ENCODE data around the gene IQSEC2. TPM values are rescaled to one million over a fixed set of nuclear protein-coding genes. Genes with fewer than 3 reads are reported as not detected.

The IQSEC2 gene
- total RNA-seq, 1 experiment from 2014 or later, result 48.2 TPM

DNA sequence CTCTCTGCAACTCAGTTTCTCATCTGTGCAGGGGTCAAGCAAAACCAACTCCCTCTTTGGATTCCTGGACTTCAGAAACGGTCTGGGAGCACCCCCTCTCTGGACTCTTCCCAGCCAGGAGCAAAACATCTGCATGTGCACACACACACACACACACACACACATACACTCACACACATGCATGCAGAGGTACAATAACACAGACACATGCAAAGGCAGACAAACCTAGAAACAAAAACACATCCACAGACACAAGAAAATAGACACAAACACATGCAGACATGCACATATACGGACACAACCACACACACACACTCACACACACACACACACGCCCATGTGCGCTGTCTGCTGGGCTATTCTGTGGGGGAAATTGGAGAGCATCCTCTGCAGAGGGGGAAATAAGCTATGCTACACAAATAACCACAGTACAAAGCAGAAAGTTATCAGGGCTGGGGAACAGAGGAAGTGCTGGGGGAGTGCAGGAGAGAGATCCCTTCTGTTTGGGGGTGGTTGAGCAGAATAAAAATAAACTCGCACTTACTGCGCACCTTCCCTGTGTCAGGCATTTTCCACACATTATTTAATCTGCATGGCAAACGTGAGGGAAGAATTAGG lies 19.9 kb downstream of the IQSEC2 start:
- ATAC-seq, result no peak

DNA sequence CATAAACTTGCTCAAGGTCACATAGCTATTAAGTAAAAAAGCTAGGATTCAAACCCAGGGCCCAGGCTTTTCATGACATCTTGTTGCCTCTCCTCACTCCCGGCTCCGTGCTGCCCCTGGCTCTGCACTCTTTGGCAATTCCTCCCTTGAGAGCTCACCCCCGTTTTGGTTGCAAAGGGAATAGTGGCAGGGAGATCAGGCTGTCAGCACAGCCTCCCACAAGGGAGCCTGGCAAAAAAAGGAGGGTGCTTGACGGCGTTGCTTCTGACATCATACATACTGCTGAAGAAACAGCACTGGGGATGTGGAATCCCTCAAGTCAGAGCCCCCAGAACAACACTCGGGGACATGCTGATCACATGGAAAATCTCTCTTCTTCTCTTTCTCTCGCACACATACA lies 20.5 kb downstream of the IQSEC2 start:
- Mint-ChIP-seq H3K4me3 (no peak overlapping the region), H3K27me3 (ENCODE audit: low read depth) (no peaks in the 10 kb centered on the region), H3K9me3 (no peaks in the 10 kb centered on the region), H3K4me1 (peaks cover 25% of the 10 kb centered on the region), H3K27ac (no peak overlapping the region), H3K36me3 (no peaks in the 10 kb centered on the region)
- ChIA-PET POLR2A (no interaction called here), CTCF (no interaction called here)
- no peak for ATAC-seq
- no peak for DNase-seq (ENCODE audit: low spot score)
- TF ChIP-seq, protein P1, sequence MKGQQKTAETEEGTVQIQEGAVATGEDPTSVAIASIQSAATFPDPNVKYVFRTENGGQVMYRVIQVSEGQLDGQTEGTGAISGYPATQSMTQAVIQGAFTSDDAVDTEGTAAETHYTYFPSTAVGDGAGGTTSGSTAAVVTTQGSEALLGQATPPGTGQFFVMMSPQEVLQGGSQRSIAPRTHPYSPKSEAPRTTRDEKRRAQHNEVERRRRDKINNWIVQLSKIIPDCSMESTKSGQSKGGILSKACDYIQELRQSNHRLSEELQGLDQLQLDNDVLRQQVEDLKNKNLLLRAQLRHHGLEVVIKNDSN (CRISPR knock-in tag; IDR thresholded peaks at IDR 0.05), result no peak
- no peak for TF ChIP-seq CREB1 (CRISPR knock-in tag; IDR thresholded peaks at IDR 0.05)
- TF ChIP-seq ATF1 (CRISPR knock-in tag; IDR thresholded peaks at IDR 0.05), result no peak
- no peak for TF ChIP-seq ESRRA (CRISPR knock-in tag; IDR thresholded peaks at IDR 0.05; ENCODE audit: borderline replicate concordance)
- TF ChIP-seq, protein P2, sequence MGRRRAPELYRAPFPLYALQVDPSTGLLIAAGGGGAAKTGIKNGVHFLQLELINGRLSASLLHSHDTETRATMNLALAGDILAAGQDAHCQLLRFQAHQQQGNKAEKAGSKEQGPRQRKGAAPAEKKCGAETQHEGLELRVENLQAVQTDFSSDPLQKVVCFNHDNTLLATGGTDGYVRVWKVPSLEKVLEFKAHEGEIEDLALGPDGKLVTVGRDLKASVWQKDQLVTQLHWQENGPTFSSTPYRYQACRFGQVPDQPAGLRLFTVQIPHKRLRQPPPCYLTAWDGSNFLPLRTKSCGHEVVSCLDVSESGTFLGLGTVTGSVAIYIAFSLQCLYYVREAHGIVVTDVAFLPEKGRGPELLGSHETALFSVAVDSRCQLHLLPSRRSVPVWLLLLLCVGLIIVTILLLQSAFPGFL (CRISPR knock-in tag; IDR thresholded peaks at IDR 0.05; ENCODE audit: borderline replicate concordance), result no peak
- TF ChIP-seq, protein P3, sequence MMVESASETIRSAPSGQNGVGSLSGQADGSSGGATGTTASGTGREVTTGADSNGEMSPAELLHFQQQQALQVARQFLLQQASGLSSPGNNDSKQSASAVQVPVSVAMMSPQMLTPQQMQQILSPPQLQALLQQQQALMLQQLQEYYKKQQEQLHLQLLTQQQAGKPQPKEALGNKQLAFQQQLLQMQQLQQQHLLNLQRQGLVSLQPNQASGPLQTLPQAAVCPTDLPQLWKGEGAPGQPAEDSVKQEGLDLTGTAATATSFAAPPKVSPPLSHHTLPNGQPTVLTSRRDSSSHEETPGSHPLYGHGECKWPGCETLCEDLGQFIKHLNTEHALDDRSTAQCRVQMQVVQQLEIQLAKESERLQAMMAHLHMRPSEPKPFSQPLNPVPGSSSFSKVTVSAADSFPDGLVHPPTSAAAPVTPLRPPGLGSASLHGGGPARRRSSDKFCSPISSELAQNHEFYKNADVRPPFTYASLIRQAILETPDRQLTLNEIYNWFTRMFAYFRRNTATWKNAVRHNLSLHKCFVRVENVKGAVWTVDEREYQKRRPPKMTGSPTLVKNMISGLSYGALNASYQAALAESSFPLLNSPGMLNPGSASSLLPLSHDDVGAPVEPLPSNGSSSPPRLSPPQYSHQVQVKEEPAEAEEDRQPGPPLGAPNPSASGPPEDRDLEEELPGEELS (CRISPR knock-in tag; IDR thresholded peaks at IDR 0.05), result no peak
- TF ChIP-seq SMAD4 (CRISPR knock-in tag; IDR thresholded peaks at IDR 0.05), result no peak
- TF ChIP-seq, protein P4, sequence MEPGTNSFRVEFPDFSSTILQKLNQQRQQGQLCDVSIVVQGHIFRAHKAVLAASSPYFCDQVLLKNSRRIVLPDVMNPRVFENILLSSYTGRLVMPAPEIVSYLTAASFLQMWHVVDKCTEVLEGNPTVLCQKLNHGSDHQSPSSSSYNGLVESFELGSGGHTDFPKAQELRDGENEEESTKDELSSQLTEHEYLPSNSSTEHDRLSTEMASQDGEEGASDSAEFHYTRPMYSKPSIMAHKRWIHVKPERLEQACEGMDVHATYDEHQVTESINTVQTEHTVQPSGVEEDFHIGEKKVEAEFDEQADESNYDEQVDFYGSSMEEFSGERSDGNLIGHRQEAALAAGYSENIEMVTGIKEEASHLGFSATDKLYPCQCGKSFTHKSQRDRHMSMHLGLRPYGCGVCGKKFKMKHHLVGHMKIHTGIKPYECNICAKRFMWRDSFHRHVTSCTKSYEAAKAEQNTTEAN (CRISPR knock-in tag; IDR thresholded peaks at IDR 0.05), result no peak
- TF ChIP-seq TCF7 (CRISPR knock-in tag; IDR thresholded peaks at IDR 0.05; ENCODE audit: low read depth), result no peak
- TF ChIP-seq KAT7 (CRISPR knock-in tag; IDR thresholded peaks at IDR 0.05; ENCODE audit: borderline replicate concordance), result no peak
- TF ChIP-seq EMX1 (CRISPR knock-in tag; IDR thresholded peaks at IDR 0.05), result no peak
- no peak for TF ChIP-seq ZNF219 (CRISPR knock-in tag; IDR thresholded peaks at IDR 0.05; ENCODE audit: borderline replicate concordance)
- TF ChIP-seq, protein P5, sequence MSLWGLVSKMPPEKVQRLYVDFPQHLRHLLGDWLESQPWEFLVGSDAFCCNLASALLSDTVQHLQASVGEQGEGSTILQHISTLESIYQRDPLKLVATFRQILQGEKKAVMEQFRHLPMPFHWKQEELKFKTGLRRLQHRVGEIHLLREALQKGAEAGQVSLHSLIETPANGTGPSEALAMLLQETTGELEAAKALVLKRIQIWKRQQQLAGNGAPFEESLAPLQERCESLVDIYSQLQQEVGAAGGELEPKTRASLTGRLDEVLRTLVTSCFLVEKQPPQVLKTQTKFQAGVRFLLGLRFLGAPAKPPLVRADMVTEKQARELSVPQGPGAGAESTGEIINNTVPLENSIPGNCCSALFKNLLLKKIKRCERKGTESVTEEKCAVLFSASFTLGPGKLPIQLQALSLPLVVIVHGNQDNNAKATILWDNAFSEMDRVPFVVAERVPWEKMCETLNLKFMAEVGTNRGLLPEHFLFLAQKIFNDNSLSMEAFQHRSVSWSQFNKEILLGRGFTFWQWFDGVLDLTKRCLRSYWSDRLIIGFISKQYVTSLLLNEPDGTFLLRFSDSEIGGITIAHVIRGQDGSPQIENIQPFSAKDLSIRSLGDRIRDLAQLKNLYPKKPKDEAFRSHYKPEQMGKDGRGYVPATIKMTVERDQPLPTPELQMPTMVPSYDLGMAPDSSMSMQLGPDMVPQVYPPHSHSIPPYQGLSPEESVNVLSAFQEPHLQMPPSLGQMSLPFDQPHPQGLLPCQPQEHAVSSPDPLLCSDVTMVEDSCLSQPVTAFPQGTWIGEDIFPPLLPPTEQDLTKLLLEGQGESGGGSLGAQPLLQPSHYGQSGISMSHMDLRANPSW (CRISPR knock-in tag; conservative IDR thresholded peaks at IDR 0.05; ENCODE audit: low read depth), result no peak
- TF ChIP-seq, protein P6, sequence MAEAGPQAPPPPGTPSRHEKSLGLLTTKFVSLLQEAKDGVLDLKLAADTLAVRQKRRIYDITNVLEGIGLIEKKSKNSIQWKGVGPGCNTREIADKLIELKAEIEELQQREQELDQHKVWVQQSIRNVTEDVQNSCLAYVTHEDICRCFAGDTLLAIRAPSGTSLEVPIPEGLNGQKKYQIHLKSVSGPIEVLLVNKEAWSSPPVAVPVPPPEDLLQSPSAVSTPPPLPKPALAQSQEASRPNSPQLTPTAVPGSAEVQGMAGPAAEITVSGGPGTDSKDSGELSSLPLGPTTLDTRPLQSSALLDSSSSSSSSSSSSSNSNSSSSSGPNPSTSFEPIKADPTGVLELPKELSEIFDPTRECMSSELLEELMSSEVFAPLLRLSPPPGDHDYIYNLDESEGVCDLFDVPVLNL (CRISPR knock-in tag; IDR thresholded peaks at IDR 0.05; ENCODE audit: borderline replicate concordance, low read depth), result no peak
- TF ChIP-seq JUN (CRISPR knock-in tag; IDR thresholded peaks at IDR 0.05), result no peak

More for the DNA sequence above, 19.9 kb downstream of the IQSEC2 start:
- no peaks in the 10 kb centered on the region for H3K27me3 Mint-ChIP-seq (ENCODE audit: low read depth)
- no peaks in the 10 kb centered on the region for H3K9me3 Mint-ChIP-seq
- ChIA-PET POLR2A (no interaction called here), CTCF (interaction anchor here (1.2 kb wide), 1 partner anchor 22 kb away, joined by 3 read pairs; no protein-coding TSS in a partner anchor)
- no peak overlapping the region for H3K27ac Mint-ChIP-seq
- DNase-seq (ENCODE audit: low spot score), result no peak
- H3K4me3 Mint-ChIP-seq, result no peak overlapping the region
- H3K4me1 Mint-ChIP-seq, result peaks cover 25% of the 10 kb centered on the region
- TF ChIP-seq, protein P7, sequence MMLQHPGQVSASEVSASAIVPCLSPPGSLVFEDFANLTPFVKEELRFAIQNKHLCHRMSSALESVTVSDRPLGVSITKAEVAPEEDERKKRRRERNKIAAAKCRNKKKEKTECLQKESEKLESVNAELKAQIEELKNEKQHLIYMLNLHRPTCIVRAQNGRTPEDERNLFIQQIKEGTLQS (CRISPR knock-in tag; conservative IDR thresholded peaks at IDR 0.05), result no peak
- TF ChIP-seq, protein P8, sequence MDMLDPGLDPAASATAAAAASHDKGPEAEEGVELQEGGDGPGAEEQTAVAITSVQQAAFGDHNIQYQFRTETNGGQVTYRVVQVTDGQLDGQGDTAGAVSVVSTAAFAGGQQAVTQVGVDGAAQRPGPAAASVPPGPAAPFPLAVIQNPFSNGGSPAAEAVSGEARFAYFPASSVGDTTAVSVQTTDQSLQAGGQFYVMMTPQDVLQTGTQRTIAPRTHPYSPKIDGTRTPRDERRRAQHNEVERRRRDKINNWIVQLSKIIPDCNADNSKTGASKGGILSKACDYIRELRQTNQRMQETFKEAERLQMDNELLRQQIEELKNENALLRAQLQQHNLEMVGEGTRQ (CRISPR knock-in tag; IDR thresholded peaks at IDR 0.05), result no peak
- H3K36me3 Mint-ChIP-seq, result no peaks in the 10 kb centered on the region
